ENCODE measurements around the gene CLC.

Gene CLC

DNA sequence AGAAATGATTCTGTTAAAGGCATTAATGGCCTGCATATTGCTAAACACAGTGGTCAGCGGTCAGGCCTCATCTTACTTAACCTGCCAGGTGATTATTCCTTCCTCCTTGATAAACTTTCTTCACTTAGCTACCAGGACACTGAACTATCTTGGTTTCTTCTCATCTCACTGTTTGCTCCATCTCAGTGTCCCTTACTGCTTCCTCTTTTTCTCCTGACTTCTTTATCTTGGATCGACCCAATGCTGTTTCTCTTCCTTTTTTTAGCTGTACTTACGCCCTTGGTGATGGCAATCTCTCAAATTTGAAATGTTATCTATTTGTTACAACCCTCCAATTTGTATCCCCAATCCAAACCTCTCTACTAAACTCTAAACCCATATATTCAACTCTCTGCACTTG is 7.8 kb upstream of the CLC start:
- TF ChIP-seq, protein P1, sequence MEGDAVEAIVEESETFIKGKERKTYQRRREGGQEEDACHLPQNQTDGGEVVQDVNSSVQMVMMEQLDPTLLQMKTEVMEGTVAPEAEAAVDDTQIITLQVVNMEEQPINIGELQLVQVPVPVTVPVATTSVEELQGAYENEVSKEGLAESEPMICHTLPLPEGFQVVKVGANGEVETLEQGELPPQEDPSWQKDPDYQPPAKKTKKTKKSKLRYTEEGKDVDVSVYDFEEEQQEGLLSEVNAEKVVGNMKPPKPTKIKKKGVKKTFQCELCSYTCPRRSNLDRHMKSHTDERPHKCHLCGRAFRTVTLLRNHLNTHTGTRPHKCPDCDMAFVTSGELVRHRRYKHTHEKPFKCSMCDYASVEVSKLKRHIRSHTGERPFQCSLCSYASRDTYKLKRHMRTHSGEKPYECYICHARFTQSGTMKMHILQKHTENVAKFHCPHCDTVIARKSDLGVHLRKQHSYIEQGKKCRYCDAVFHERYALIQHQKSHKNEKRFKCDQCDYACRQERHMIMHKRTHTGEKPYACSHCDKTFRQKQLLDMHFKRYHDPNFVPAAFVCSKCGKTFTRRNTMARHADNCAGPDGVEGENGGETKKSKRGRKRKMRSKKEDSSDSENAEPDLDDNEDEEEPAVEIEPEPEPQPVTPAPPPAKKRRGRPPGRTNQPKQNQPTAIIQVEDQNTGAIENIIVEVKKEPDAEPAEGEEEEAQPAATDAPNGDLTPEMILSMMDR (conservative IDR thresholded peaks at IDR 0.05; ENCODE audit: low read length), result no peak
- DNase-seq (ENCODE audit: low read depth), result no peak

DNA sequence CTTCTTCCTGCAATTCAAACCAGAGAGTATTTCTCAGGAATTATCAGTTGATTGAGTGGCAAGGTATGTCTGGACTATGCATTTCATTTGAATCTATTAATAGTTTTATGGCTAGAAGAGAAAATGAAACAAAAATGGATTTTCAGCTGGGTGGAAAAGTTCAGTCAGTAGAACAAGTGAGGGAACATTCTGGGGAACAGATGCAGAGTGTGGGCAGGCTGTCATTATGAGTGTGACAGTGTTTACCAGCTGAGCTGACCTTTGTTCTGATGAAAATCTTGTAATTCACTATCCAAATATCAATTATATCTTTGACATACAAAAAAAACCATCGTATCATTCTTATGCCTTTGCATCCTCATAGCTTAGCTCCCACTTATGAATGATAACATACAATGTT is 2.6 kb upstream of the CLC start:
- H3K4me3 ChIP-seq (ENCODE audit: low read length), result no peak overlapping the region
- TF ChIP-seq, protein P1 (conservative IDR thresholded peaks at IDR 0.05; ENCODE audit: low read length), result no peak
- DNase-seq (ENCODE audit: low read depth), result no peak

More for the DNA sequence above, 7.8 kb upstream of the CLC start:
- no peak overlapping the region for H3K4me3 ChIP-seq (ENCODE audit: low read length)

DNA sequence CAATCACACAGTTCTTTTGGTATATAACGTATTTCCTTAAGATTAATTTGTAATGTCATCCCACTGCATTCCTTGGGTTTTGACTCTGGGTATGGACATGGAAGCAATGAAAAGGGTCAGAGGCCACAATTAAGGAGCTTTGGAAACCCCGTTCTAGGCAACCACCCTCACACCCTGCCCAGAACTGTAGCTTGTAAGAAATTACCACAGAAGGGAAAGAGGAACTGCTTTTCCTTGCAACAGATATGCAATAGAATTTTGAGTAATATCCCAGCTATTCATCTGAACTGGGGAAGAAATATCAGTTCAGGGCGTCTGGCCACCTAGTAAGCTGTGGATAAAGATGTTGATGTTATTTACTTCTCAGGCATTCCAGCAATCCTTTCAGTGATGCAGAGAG is 985 bp upstream of the CLC start:
- no peak overlapping the region for H3K4me3 ChIP-seq (ENCODE audit: low read length)
- no peak for DNase-seq (ENCODE audit: low read depth)
- TF ChIP-seq, protein P1 (conservative IDR thresholded peaks at IDR 0.05; ENCODE audit: low read length), result no peak

DNA sequence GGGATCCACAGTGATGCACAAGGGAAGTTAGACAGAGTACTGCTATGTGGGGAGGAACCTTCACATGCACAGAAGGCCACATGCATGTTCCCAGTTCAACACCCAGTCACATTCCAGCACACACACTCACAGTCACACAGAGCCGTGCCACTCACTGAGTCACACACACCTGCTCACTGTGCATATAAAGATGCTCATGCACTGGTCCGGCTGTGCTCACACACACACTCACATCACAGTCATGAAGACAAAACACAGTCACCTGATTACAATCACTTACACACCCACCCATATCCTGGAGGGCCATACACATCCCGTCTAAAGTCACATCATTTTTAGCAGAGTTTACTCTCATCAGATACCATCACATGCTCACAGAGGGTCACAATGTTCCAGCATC is 478 bp downstream of the CLC start:
- DNase-seq (ENCODE audit: low read depth), result no peak
- TF ChIP-seq, protein P1 (conservative IDR thresholded peaks at IDR 0.05; ENCODE audit: low read length), result no peak
- no peak overlapping the region for H3K4me3 ChIP-seq (ENCODE audit: low read length)

DNA sequence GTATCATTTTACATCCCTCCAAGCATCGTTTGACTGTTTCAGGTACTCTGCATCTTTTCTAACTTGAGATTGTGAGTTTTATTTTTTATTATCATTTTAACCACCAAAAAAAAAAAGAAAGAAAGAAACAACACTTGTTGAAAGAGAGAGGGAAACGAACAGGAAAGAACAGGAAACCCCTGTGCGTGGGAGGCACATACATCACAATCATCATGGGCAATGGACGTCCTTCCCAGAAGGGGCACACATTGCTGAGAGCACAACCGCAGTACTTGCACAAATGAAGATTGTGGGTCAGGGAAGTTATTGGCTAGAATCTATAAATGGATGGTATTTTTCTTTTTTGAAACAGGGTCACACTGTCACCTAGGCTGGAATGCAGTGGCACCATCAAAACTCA is 1.7 kb downstream of the CLC start:
- TF ChIP-seq, protein P1 (conservative IDR thresholded peaks at IDR 0.05; ENCODE audit: low read length), result no peak
- DNase-seq (ENCODE audit: low read depth), result no peak
- H3K4me3 ChIP-seq (ENCODE audit: low read length), result no peak overlapping the region

DNA sequence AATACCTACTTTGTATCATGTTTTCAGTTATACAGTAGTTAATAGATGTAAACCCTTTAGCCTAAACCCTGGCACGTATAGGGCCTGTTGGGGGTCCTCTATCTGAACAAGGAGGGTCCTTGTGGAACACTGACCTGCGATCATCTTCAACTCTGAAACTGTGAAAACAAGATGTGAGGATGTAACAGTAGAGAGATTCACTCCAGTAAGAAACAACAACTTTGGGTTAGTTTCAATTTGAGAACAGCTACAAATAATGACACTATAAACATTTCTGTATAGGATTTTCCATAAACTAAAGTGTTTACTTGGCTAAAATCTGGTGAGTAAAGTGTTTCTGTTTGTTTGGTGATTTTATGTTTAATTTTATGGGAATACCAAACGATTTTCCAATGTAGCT is 2.1 kb downstream of the CLC start:
- TF ChIP-seq, protein P1 (conservative IDR thresholded peaks at IDR 0.05; ENCODE audit: low read length), result no peak
- DNase-seq (ENCODE audit: low read depth), result no peak
- no peak overlapping the region for H3K4me3 ChIP-seq (ENCODE audit: low read length)

DNA sequence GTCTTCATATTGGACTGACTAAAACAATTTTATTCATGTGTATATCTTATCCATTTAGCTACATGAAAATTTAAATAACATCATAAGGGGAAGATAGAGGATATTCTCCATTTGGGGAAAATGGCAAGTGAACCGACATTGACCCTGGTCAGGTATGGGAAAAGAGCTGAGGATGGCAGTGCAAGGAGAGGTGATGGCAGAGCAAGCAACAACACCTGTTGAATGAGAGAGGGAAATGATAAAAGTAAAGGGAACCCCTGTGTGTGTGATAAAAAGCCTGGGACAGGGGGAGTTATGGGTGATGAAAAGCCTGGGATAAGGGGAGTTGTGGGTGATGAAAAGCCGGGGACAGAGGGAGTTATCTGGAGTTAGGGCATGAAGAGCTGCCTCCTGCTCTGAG is 4.0 kb downstream of the CLC start:
- no peak for DNase-seq (ENCODE audit: low read depth)
- H3K4me3 ChIP-seq (ENCODE audit: low read length), result no peak overlapping the region
- TF ChIP-seq, protein P1 (conservative IDR thresholded peaks at IDR 0.05; ENCODE audit: low read length), result no peak
